ENCODE results near the gene AP3B1.
A peak's percentile ranks its signal among the peaks of the same experiment; 100 is the strongest.

DNA sequence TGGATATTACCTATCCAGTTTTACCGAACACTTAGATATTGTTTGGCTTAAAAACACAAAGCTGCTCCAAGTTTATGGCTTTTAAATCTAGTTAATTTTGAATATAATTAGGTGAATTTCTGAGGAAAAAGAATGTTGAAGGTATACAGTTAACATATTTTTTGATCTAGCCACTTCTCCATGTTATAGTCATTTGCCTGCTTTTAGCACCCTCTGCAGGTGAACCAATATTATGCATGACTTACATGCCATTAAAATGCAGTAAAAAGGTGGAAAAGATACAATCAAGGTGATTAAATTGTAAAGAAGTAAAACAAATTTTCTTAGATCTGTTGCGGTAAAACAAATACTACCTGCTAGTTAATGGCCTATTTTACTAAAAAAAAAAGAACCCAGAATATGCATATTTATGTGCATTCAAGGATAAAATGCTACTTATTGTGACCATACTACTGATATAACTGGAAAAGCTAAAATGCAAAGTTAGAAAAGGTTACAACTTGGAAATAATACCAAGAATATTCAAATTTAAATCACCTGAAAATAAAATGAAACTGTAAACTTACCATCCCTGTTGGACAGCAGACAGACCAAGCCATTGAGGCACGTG is 132.1 kb downstream of the AP3B1 start:
- TF ChIP-seq, protein P1, sequence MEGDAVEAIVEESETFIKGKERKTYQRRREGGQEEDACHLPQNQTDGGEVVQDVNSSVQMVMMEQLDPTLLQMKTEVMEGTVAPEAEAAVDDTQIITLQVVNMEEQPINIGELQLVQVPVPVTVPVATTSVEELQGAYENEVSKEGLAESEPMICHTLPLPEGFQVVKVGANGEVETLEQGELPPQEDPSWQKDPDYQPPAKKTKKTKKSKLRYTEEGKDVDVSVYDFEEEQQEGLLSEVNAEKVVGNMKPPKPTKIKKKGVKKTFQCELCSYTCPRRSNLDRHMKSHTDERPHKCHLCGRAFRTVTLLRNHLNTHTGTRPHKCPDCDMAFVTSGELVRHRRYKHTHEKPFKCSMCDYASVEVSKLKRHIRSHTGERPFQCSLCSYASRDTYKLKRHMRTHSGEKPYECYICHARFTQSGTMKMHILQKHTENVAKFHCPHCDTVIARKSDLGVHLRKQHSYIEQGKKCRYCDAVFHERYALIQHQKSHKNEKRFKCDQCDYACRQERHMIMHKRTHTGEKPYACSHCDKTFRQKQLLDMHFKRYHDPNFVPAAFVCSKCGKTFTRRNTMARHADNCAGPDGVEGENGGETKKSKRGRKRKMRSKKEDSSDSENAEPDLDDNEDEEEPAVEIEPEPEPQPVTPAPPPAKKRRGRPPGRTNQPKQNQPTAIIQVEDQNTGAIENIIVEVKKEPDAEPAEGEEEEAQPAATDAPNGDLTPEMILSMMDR (IDR thresholded peaks at IDR 0.05), result peak in 1 of 3 experiments; percentile 34
- no peak for TF ChIP-seq POLR2A (IDR thresholded peaks at IDR 0.05; ENCODE audit: low read depth)
